Nephron (organoid): Measurements from ENCODE around the gene CTDNEP1.

Source experiments
- H3K27ac Mint-ChIP-seq, 3 experiments: 2 replicates each; pipeline ENCODE4 v1.8.0; 2020; ENCODE audit warnings: mixed read lengths in 3 of 3, mild to moderate bottlenecking in 2 of 3, moderate library complexity in 1 of 3
- H3K27me3 Mint-ChIP-seq: 2 replicates; pipeline ENCODE4 v1.8.0; 2021; ENCODE audit warnings: low read depth, mild to moderate bottlenecking, moderate library complexity, mixed read lengths
- H3K36me3 Mint-ChIP-seq: 2 replicates; pipeline ENCODE4 v1.8.0; 2020; ENCODE audit warnings: low read depth, mixed read lengths
- H3K4me1 Mint-ChIP-seq: 2 replicates; pipeline ENCODE4 v1.8.0; 2020; ENCODE audit warnings: mixed read lengths
- H3K4me3 Mint-ChIP-seq, 3 experiments: 2 replicates each; pipeline ENCODE4 v1.8.0; 2020; ENCODE audit warnings: mild to moderate bottlenecking in 3 of 3, mixed read lengths in 3 of 3, moderate library complexity in 2 of 3
- H3K9me3 Mint-ChIP-seq: 2 replicates; pipeline ENCODE4 v1.8.0; 2020; ENCODE audit warnings: mixed read lengths
- TF ChIP-seq, protein P1 (sequence below), 3 experiments: fragments of 200-600 bp; sonication (generic); IDR thresholded peaks; one replicate each; pipeline ENCODE4 v1.5.0; 2021; ENCODE audit warnings: antibody characterized with exemption in 3 of 3; ENCODE audit not compliant: unreplicated experiment in 3 of 3

The CTDNEP1 gene

DNA sequence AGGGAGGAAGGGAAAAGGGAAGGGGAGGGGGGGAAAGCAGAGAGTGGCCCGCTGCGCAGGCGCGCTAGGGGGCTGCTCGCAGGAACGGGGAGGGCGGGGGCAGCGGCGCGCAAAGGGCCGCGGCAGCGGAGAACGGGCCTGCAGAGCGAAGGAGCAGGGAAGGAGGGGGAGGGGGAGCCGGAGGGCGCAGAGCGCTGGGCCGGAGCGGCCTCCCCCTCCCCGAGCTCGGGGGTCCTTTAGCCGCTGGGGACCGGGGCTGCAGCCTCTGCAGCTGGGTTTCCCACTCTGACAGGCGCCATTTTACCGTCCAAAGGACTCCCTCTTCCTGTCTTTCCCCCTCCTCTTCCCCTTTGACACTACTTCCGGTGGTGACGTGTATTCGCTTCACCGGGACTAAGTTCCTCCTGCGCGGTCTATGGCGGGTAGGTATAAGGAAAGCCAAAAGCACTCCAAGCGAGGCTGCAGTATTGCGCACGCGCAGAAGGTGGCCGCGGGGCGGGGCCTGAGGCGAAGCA is at the start of gene CTDNEP1:
Gene CTDNEP1, minus strand, starts transcription at position 74 of the 515 bp plus-strand sequence. CDS start 438 bp downstream, outside the sequence.
- TF ChIP-seq, protein P1, sequence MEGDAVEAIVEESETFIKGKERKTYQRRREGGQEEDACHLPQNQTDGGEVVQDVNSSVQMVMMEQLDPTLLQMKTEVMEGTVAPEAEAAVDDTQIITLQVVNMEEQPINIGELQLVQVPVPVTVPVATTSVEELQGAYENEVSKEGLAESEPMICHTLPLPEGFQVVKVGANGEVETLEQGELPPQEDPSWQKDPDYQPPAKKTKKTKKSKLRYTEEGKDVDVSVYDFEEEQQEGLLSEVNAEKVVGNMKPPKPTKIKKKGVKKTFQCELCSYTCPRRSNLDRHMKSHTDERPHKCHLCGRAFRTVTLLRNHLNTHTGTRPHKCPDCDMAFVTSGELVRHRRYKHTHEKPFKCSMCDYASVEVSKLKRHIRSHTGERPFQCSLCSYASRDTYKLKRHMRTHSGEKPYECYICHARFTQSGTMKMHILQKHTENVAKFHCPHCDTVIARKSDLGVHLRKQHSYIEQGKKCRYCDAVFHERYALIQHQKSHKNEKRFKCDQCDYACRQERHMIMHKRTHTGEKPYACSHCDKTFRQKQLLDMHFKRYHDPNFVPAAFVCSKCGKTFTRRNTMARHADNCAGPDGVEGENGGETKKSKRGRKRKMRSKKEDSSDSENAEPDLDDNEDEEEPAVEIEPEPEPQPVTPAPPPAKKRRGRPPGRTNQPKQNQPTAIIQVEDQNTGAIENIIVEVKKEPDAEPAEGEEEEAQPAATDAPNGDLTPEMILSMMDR (IDR thresholded peaks at IDR 0.05; ENCODE audit: unreplicated experiment in 3 of 3): no peak
- H3K27ac Mint-ChIP-seq: peak within 1 kb of the TSS; percentile 99
- H3K4me3 Mint-ChIP-seq: peak within 1 kb of the TSS; percentile 87 to 100 (median 98)
- no peaks in the 10 kb centered on the region for H3K27me3 Mint-ChIP-seq
- H3K4me1 Mint-ChIP-seq: peaks cover 40% of the 10 kb centered on the region
- H3K36me3 Mint-ChIP-seq: peaks cover 34% of the 10 kb centered on the region
- no peaks in the 10 kb centered on the region for H3K9me3 Mint-ChIP-seq

DNA sequence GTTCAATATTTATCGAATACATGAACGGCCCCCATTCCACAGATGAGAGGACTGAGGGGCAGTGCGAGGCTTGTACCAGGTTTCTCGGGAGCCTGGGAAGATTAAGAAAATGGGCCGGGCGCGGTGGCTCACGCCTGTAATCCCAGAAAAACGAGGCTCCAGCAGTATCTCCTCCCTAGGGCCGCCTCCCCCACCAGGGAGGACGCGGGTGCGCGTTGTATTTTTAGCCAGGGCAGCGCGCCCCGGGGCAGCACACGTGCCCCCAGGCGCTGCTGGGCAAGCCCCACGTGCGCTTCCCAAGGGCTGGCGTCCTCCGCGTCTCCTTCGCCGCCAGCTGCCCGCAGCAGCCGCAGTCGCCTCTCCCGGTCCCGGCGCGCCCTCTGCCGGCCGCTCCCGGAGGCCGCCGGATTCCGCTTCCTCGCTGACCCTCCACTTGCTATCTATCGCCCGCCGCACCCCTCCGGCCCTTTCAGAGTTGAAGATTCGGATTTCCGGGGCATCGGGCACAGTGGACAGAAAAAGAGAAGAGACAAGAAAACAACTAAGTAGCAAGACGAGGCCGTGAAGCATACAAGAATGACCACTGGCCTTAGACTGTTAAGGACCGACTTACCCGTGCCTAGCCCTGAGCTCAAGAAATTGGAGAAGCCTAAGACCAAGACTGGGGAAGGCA is 44.8 kb upstream of the CTDNEP1 start:
- H3K9me3 Mint-ChIP-seq: no peaks in the 10 kb centered on the region
- H3K4me3 Mint-ChIP-seq: peak overlapping the region; percentile 7 to 56 (median 23)
- peaks cover 17% of the 10 kb centered on the region for H3K4me1 Mint-ChIP-seq
- H3K27ac Mint-ChIP-seq: no peak overlapping the region
- TF ChIP-seq, protein P1 (IDR thresholded peaks at IDR 0.05; ENCODE audit: unreplicated experiment in 3 of 3): peak; percentile 93 to 96 (median 95)
- no peaks in the 10 kb centered on the region for H3K36me3 Mint-ChIP-seq
- H3K27me3 Mint-ChIP-seq: peaks cover 61% of the 10 kb centered on the region

DNA sequence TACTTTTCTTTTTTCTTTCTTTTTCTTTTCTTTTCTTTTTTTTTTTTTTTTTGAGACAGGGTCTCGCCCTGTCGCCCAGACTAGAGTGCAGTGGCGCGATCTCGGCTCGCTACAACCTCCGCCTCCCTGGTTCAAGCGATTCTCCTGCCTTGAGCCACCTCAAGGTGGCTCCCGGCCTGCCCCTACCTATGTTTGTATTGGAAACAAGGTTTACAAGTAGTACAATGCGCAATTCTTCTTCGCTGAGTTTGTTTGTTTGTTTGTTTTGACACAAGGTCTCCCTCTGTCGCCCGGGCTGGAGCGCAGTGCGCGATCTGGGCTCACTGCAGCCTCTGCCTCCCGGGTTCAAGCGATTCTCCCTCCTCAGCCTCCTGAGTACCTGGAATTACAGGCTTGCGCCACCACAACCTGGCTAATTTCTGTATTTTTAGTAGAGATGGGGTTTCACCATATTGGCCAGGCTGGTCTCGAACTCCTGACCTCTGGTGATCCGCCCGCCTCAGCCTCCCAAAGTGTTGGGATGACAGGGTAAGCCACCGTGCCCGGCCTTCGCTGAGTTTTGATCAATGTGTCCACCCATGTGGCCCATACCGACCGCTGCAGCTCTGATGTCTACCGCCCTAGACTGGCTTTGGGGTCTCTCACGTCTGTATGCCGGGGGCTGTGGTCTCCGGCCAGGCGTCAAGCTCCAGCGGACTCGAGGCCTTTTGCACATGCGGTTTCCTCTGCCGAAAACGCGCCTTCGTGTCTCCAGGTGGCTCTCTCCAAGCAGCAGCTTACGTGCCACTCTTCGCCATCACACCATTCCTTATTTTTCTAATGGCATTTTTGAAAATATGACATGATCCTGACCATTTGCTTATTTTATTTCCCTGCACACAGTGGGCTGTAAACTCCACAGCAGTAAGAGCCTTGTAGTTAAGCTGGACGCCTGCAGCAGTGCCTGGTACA is 44.0 kb upstream of the CTDNEP1 start:
- Mint-ChIP-seq H3K36me3 (no peaks in the 10 kb centered on the region), H3K27me3 (peaks cover 69% of the 10 kb centered on the region), H3K27ac (no peak overlapping the region), H3K9me3 (no peaks in the 10 kb centered on the region), H3K4me1 (peaks cover 17% of the 10 kb centered on the region), H3K4me3 (peak overlapping the region; percentile 78 to 81 (median 80))
- TF ChIP-seq, protein P1 (IDR thresholded peaks at IDR 0.05; ENCODE audit: unreplicated experiment in 3 of 3): no peak

DNA sequence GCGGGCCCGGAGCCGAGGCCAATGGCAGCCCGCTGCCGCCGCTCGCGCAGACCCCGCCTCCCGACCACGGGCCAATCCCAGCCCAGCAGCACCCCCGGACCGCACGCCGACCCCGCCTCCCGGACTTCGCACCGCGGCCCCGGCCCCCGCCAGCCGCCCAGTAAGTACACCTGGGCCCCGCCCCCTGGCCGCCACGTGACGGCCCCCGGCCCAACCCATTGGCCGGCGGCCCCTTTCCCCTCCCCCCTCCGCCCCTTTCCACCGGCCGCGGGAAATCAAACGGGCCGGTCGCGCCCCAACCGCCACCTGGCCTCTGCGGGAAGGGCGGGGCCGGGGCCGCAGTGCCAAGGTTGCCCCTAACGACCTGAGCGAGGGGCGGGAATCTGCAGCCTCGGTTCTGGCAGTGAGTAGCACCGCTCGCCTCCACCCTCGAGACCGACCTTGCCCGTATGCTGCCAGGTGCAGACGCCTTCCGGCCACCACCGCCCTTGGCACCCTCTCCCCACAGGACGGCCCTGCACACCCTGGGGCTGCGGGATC is 43.1 kb upstream of the CTDNEP1 start, which contains the start of gene YBX2:
Gene YBX2, minus strand, starts transcription at position 26 of the 540 bp plus-strand sequence. CDS start 139 bp downstream, outside the sequence.
- H3K36me3 Mint-ChIP-seq: no peaks in the 10 kb centered on the region
- peaks cover 17% of the 10 kb centered on the region for H3K4me1 Mint-ChIP-seq
- TF ChIP-seq, protein P1 (IDR thresholded peaks at IDR 0.05; ENCODE audit: unreplicated experiment in 3 of 3): no peak
- H3K4me3 Mint-ChIP-seq: peak within 1 kb of the TSS; percentile 78 to 81 (median 80)
- peaks cover 69% of the 10 kb centered on the region for H3K27me3 Mint-ChIP-seq
- peak within 1 kb of the TSS in 2 of 3 experiments; percentile 60 to 67 for H3K27ac Mint-ChIP-seq
- no peaks in the 10 kb centered on the region for H3K9me3 Mint-ChIP-seq

DNA sequence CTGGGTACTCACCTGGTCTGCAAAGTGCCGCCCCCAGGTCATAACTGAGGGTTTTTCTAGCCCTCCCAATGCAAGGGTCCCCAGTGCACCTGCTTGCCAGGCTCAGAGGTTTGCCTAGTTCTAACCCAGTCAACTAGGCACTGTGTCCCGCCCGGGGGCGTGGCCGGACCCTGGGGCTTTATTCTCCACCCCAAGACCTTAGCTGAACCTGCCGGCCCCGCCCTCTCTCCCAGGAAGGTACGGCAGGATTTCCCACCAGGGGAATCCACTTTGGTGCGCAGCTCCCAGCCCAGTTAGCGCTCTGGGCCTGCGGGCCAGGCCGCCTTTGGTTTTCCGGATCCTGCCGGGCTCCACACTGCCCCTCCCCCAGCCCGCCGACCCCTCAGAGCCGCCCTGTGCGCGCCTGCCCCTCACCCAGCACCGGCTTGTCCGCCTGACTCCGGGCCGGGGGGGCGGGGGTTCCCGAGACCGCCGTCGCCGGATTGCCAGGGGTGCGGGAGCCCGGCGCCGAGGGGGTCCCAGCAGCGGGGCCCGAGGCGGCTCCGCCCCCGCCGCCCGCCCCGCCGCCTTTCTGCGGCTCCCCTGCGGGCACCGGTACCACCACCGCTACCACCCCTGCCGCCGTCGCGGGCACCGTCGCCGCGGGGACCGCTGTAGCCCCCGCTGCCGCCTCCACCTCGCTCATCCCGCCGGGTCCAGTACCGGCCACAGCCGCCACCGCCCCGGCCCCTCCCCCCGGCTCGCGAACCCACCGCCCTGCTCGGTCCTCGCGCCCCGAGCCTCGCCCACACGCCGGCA is 42.5 kb upstream of the CTDNEP1 start:
- Mint-ChIP-seq H3K27ac (peak overlapping the region in 2 of 3 experiments; percentile 60 to 67), H3K4me1 (peaks cover 17% of the 10 kb centered on the region), H3K27me3 (peaks cover 70% of the 10 kb centered on the region), H3K9me3 (no peaks in the 10 kb centered on the region), H3K36me3 (no peaks in the 10 kb centered on the region), H3K4me3 (peak overlapping the region; percentile 65 to 75 (median 72))
- TF ChIP-seq, protein P1 (IDR thresholded peaks at IDR 0.05; ENCODE audit: unreplicated experiment in 3 of 3): no peak
